GM21360 (cell line): Measurements from ENCODE around the gene KCNMB4.
A peak's percentile ranks its signal among the peaks of the same experiment; 100 is the strongest.
"Not testable (repeated sequence)": the region's sequence is repeated elsewhere in the genome, so short reads cannot be mapped to it uniquely, and the experiment has no call there.

Experiments used
- ATAC-seq: cut with Tn5 transposase; IDR thresholded peaks from one replicate; pipeline ENCODE4 v1.9.1; 2021; ENCODE audit warnings: mild to moderate bottlenecking, moderate library complexity; ENCODE audit not compliant: unreplicated experiment

Gene KCNMB4

GRCh38 chr12:70367258-70368141 lies 1.4 kb downstream of the KCNMB4 start:
- no peak for ATAC-seq

- no peak for ATAC-seq
Observed at GRCh38 chr12:70372881-70373280, 6.8 kb downstream of the KCNMB4 start.

GRCh38 chr12:70379846-70380245 lies 13.8 kb downstream of the KCNMB4 start:
- no peak for ATAC-seq

GRCh38 chr12:70383484-70383883 lies 17.4 kb downstream of the KCNMB4 start:
- ATAC-seq, result no peak

GRCh38 chr12:70383886-70384285 lies 17.8 kb downstream of the KCNMB4 start:
- no peak for ATAC-seq

GRCh38 chr12:70386771-70387170 lies 20.7 kb downstream of the KCNMB4 start:
- no peak for ATAC-seq

- no peak for ATAC-seq
Observed at GRCh38 chr12:70389678-70390077, 23.6 kb downstream of the KCNMB4 start.

- not testable (repeated sequence) for ATAC-seq
Observed at GRCh38 chr12:70392631-70393030, 26.5 kb downstream of the KCNMB4 start.

GRCh38 chr12:70393787-70394499 lies 27.9 kb downstream of the KCNMB4 start:
- ATAC-seq, result no peak

GRCh38 chr12:70398002-70398401 lies 31.9 kb downstream of the KCNMB4 start:
- no peak for ATAC-seq

- no peak for ATAC-seq
Observed at GRCh38 chr12:70398862-70399261, 32.8 kb downstream of the KCNMB4 start.

- ATAC-seq, result no peak
Observed at GRCh38 chr12:70399311-70399710, 33.2 kb downstream of the KCNMB4 start.

- ATAC-seq, result no peak
Observed at GRCh38 chr12:70400124-70400523, 34.0 kb downstream of the KCNMB4 start.

- no peak for ATAC-seq
Observed at GRCh38 chr12:70402597-70402996, 36.5 kb downstream of the KCNMB4 start.

GRCh38 chr12:70403826-70404225 lies 37.7 kb downstream of the KCNMB4 start:
- ATAC-seq, result no peak

- ATAC-seq, result no peak
Observed at GRCh38 chr12:70408004-70408790, 42.1 kb downstream of the KCNMB4 start.

- ATAC-seq, result peak; percentile 68
Observed at GRCh38 chr12:70415987-70416386, 49.9 kb downstream of the KCNMB4 start.

- ATAC-seq, result no peak
Observed at GRCh38 chr12:70417121-70417520, 51.0 kb downstream of the KCNMB4 start.

GRCh38 chr12:70418101-70418500 lies 52.0 kb downstream of the KCNMB4 start:
- ATAC-seq, result no peak

- ATAC-seq, result no peak
Observed at GRCh38 chr12:70422631-70423030, 56.5 kb downstream of the KCNMB4 start.

- no peak for ATAC-seq
Observed at GRCh38 chr12:70426620-70427019, 60.5 kb downstream of the KCNMB4 start.
